ENCODE results near the gene SENP8.

- TF ChIP-seq CTCF (IDR thresholded peaks at IDR 0.05) (no peak), EZH2 (IDR thresholded peaks at IDR 0.05) (no peak)
Measured at GRCh38 chr15:72147418-72147817, 29.2 kb downstream of the SENP8 start.

Data from neural progenitor cell (in vitro differentiated cells).